ENCODE data around the gene ITK.

ITK gene

DNA sequence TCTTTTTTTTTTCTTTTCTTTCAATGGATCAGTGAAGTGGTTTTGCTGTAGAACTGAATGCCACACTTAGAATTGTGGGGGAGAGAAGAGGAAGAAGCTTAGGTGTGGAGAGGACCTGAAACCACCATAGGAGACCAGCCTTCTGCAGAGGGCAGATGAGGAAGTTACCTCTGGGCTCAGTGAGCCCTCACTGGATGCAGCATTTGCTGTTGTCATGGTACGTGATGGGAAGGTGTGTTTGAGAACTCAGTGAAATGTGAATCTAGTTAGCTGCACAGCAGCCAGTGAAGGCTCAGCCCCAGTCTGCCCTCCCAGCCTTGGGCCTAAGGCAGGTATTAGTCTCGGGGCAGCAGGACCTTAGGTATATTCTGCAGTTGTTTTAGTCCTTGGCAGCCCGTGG, 102.8 kb downstream of the ITK start:
- DNase-seq, result no peak

DNA sequence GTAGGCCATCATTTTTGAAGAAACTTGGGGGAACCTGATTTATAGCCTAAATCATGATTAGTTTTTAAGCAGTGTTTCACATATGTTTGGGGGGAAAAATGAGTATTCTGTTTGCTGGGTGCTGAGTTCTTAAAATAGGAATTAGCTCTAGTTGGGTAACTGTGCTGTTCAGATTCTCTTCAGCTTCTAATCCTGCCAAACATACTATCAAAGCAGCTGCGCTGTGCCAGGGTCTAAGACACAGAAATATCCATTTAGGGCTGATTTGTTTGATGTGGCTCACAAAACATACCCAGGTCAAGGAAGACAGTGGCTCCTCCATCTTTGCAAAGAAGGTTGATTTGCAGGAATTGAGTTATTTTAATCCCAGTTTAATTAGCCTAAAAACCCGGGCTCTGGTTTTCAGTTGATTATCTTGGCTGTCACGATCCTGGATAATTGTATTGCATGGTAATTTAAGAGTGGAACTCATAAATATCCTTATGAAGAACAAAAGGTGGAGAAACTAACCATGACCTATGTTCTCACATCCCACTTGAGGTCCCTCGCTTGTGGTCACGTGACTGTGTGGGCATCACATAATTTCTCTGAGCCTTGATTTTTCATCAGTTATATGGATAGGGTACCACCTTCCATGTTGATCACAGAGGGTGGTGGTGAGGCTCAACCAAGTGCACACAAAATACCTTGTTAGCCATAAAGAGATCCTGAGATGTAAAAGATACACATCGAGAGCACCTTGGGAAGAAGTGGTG, 104.0 kb downstream of the ITK start:
- no peak for DNase-seq

DNA sequence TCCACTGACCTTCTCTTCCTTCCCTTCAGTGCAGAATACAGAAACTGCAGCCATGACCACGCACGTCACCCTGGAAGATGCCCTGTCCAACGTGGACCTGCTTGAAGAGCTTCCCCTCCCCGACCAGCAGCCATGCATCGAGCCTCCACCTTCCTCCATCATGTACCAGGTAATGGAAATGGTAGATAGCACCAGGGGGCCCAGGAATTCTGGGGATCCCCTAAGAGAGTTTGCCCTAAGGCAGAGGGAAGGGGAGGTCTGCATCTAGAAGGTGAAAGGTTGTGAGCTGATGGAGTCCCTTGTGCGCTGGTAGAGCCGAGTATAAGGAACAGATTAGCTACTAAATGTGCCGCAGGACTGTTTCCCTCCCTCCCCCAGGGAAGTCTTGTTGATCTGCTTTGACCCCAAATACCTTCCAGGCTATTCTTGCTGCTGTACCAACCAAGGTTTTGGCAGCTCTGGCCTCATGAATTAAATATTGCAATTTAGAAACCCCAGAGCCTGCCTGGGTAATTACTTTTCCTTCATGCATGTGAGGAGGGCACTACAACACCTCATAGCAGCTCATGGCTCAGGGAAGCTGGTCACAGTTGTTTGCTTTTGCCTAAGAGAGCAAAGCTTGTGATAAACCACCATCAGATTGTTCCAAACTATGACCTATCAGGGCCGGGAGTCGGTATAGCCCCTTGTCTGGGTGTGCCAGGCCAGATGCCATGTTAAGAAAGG, 104.8 kb downstream of the ITK start:
- no peak for DNase-seq

DNA sequence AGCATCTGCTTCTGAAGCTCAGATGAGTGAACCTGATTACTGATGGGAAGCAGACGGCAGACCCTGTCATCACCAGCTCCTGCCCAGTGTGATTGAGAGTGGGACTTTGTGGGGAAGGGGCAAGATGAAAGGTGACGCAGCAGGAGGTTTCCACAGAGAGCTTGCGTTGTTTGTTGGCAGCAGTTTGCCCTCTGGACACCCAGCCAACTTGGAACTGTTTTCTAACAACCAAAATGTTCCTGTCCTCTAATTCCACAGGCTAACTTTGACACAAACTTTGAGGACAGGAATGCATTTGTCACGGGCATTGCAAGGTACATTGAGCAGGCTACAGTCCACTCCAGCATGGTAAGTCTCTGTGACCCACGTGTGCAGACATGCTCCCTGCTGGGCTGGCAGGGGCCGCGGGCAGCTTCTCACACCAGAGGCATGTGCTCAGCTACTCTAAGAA, 106.1 kb downstream of the ITK start:
- DNase-seq, result no peak

DNA sequence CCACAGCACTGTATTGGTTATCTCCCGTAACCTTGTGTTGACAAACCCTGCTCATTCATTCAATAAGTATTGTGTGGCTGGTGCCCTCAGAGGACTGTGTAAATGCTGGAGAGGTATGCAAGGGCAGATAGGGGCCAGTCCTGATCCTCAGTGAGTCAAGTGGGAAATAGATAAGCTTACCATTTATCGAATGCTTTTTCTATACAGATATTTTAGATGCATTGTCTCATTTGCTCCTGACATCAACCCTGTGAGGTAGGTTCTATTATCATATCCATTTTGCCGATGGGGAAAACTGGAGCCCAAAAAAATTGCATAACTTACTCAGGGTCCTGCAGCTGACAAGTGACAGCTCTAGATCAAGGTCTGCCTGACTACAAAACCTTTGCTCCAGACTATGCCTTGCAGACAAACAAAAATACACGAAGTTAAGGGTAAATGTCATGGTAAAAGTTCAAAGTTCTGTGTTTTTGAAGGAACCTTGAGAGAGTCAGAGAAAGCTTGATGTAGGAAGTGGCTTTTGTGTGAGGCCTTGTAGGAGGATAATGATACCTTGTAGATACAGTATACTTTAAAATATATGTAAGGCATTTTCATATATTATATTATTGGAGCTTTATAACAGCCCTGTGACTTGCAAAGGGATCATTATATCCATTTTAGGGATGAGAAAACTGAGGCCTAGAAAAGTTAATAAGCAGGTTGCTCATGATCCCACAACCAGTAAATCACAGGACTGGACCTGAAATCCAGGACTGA, 107.9 kb downstream of the ITK start:
- no peak for DNase-seq

DNA sequence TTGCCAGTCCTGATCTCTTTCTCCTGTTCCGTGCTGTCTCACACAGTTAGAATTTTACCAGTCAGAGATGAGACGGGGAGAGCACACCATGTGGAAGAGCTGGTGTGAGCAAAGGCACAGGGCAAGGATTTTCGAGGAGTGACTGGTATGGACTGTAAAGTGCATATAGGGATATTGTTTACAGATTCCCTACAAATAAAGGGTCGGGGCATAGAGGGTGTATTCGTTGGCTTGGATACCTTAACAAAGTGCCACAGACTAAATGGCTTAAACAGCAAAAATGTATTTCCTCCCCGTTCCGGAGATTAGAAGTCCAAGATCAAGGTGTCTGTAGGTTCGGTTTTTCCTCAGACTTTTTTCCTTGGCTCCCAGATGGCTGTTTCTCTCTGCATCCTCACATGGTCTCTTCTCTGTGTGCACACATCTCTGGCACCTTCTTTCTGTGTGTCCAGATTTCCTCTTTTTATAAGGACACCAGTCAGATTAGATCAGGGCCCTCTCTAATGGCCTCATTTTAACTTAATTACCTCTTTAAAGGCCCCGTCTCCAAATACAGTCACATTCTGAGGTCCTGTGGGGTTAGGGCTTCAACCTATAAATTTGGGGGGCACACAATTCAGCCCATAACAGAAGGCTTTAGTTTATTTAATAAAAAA, 108.7 kb downstream of the ITK start:
- no peak for DNase-seq

DNA sequence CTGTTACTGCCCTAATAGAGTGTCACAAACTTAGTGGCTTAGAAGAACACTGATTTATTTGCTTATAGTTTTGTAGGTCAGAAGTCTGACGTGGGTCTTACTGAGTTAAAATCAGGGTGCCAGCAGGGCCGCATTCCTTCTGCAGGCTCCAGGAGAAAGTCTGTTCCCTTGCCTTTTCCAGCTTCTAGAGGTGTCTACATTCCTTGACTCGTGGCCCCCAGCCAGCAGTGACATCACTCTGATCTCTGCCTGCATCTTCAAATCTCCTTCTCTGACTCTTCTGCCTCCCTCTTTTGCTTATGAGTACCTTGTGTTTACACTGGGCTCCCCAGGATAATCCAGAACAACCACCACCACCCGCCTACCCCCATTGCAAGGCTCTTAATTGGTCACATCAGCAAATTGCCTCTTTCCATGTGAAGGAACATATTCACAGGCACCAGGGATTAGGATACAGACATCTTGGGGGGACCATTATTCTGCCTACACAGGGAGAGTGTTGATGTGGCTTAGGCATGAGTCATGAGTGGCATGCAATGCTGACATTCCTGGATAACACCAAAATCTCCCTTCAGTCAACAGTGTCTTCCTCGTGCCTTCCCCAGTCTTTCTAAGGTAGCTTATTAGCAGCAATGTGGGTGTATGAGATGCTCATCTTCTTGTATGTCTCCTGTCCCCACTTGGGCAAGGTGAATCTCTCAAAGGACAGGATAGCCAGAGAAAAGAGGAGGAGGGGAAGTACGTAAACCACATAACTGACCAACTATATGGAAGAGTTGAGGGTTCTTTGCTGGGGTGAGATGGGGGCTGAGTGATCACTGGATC, 109.7 kb downstream of the ITK start:
- no peak for DNase-seq

DNA sequence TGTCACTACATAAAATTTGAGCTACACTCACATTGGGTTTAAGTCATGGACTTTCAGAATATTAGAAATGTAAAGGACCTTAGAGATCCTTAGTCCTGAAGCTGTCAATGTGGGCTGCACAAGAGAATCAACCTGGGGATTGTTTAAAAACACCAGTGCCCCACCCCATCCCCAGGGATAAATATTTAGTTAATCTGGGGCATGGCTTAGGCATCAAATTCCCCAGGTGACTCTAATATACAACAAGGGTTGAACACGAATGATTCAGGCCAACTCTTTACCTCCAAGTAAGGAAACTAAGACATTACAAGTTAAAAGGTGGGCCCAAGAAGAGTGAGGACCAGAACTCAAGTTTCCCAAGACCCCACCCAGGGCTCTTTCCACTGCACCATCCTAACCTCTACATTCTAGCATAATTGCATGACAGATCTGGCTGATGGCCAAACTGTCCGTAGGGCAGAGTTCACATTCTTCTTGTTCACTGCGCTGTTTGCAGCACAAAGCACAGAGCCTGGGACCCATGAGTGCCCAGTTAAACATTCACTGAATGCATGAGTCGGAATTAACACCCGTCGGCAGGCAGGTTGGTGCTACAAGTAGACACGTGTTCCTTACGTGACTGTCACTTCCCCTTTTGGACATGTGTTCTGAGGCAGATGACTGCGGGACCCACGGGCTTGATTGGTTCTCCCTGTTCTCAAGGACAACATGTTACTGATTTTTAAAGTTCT, 110.5 kb downstream of the ITK start:
- DNase-seq, result no peak

DNA sequence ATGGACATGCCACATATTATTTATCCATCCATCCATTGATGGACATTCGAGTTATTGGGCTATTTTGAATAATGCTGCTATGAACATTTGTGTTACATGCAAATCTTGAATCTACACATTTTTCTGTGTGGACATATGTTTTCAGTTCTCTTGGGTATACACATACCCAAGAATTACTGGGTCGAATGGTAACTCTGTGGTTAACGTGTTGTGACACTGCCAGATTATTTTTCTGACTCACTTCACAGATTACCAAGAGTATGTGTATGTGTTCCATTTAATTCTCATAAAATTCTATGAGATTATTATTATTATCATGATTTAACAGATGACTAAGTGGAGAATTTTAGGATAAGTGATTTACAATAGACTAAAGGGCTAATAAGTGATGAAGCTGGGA, 112.0 kb downstream of the ITK start:
- no peak for DNase-seq

DNA sequence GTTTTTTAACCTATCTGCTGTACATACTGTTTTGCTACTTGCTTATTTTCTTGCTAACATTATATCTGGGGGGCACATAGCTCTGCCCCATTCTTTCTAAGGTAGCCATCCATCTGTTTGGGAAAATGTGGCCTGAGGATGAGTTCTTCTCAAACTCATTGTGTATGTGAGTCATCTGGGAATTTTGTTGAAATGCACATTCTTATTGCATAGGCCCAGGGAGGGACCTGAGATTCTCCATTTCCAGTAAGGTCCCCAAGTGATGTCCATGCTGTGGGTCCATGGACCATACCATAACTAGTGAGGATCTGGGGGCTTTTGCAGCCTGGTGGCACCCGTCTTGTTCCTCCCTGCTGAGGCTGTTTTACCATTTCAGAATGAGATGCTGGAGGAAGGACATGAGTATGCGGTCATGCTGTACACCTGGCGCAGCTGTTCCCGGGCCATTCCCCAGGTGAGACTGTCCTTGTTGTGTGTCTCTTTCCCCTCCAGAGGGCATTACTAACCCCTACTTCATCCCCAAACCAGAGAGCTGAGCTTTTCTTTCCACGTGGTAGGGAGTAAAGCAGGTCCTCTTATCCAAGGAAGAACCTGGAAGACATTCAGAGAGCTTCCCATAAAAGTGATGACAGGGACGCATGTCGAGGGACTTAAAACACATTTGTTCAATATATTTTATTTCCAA, 113.9 kb downstream of the ITK start:
- DNase-seq, result no peak

DNA sequence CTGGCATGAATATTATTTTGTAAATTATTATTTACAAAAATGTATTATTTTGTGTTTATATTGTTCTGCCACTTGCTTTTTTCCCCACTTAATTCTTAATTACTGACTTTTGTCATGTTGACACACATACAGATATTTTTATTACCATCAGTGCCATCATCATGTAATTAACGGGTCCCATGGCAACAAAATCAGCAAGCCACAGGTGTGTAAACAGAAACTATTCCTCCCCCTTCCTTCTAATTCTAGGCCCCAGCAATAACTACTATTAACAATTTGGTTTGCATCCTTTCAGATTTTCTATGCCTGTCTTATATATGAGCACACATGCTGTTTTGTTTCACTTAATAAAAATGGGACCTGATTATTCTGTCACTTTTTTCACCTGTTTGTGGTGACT, 114.6 kb downstream of the ITK start:
- DNase-seq, result no peak

DNA sequence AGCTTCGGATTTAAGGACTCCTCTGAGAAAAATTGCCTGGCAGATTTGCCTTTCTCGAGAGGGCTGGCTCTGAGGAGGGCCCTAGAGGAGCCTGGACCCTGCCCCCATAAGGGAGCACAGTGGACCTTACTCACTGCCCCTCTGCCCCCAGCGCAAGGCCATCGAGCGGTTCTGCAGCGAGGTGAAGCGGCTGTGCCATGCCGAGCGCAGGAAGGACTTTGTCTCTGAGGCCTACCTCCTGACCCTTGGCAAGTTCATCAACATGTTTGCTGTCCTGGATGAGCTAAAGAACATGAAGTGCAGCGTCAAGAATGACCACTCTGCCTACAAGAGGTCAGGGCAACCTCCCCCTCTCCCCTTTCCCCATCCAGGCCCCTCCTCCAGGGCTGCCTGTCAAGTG, 119.9 kb downstream of the ITK start:
- no peak for DNase-seq

DNA sequence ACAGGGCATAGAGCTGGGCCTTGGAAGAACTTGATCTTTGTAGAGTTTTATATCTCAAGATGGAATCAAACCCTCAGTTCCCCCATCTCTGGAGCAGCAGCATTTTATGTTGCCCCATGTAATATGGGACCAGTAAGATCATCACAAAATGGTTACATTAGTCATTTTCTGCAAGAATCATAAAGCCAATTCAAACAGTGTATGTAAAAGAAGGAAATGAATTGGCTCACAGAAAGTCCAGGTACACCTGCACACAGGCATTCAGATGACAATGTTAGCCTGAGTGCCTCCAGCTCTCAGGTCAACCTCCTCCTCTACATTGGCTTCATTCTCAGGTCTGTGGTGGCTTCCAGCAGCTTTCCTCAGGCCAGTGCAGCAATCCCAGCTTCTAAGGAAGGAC, 120.4 kb downstream of the ITK start:
- DNase-seq, result no peak

DNA sequence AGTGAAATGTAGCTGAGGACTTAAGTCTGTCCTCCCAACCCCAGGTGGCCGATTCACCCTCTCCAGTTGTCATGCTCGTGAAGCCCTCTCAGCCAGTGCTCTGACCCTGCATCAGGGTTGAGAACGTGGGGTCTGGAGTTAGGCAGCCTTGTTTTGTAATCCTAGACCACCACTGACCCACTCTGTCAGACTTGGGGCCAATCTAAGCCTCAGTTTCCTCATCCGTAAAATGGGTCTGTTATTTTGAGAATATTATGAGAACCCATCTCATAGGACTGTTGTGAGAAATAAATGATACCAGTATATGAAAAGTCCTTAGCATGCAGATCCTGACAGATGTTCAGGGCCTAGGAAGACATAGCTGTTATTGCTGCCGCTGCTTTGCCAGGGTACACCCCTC, 122.4 kb downstream of the ITK start:
- DNase-seq, result no peak

DNA sequence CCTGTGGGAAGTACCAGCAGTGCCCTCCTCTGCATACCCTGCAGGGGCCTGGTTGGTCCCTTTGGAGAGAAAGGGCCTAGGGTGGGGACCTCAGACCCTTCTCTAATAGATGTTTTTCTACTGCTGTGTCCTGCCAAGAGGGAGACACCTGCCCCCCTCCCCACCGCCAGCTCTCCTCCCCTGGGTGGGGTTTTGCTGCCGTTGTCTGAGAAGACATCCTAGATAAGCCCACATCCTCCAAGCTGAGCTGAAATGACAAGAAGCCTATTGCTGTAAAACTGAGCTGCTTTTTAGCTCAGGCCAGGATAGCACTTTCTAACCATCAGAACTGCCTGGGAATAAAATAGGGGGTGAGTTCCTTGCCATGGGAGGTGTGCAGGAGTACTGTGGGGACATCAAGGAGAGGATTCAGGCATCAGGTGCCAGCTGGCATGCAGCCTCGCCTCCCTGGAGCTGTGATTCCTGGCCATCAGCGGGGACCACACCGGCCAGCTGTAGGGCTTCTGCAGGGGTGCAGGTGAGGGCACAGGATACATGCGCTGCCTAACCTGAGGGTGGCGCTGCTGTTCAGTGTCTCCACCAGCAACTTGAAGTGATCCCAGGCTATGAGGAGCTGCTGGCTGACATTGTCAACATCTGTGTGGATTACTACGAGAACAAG, 123.2 kb downstream of the ITK start:
- DNase-seq, result peak; percentile 35
